ENCODE data around the gene SPATA45.
A peak's percentile ranks its signal among the peaks of the same experiment; 100 is the strongest.

The SPATA45 gene

GRCh38 chr1:212791676-212792395, 55.6 kb downstream of the SPATA45 start, which contains the start of the genes NSL1 and TATDN3:
Gene NSL1 (minus strand): TSS chr1:212791777. CDS start chr1:212791763, 14 bp downstream.
Gene TATDN3 (plus strand): TSS chr1:212791894. CDS start chr1:212791922, 28 bp downstream.
- no peak for TF ChIP-seq CTCF (IDR thresholded peaks at IDR 0.05; ENCODE audit: borderline replicate concordance, insufficient read depth, low read depth, low read length)
- peak within 1 kb of the TSS; percentile 81 for H3K4me3 ChIP-seq (ENCODE audit: low read depth, low read length)

- H3K4me3 ChIP-seq (ENCODE audit: low read depth, low read length) = peak overlapping the region; percentile 81
- no peak for TF ChIP-seq CTCF (IDR thresholded peaks at IDR 0.05; ENCODE audit: borderline replicate concordance, insufficient read depth, low read depth, low read length)
Observed at GRCh38 chr1:212791261-212791675, 56.2 kb downstream of the SPATA45 start.

GRCh38 chr1:212785871-212786270, 61.6 kb downstream of the SPATA45 start:
- no peak for TF ChIP-seq CTCF (IDR thresholded peaks at IDR 0.05; ENCODE audit: borderline replicate concordance, insufficient read depth, low read depth, low read length)
- no peak overlapping the region for H3K4me3 ChIP-seq (ENCODE audit: low read depth, low read length)

- TF ChIP-seq CTCF (IDR thresholded peaks at IDR 0.05; ENCODE audit: borderline replicate concordance, insufficient read depth, low read depth, low read length) = no peak
- no peak overlapping the region for H3K4me3 ChIP-seq (ENCODE audit: low read depth, low read length)
Observed at GRCh38 chr1:212783976-212784375, 63.5 kb downstream of the SPATA45 start.

GRCh38 chr1:212782422-212783154, 64.9 kb downstream of the SPATA45 start:
- no peak; the same call in 1 of the 2 replicates for TF ChIP-seq CTCF (IDR thresholded peaks at IDR 0.05; ENCODE audit: borderline replicate concordance, insufficient read depth, low read depth, low read length)
- H3K4me3 ChIP-seq (ENCODE audit: low read depth, low read length) = no peak overlapping the region

GRCh38 chr1:212781225-212781624, 66.2 kb downstream of the SPATA45 start:
- no peak overlapping the region for H3K4me3 ChIP-seq (ENCODE audit: low read depth, low read length)
- no peak for TF ChIP-seq CTCF (IDR thresholded peaks at IDR 0.05; ENCODE audit: borderline replicate concordance, insufficient read depth, low read depth, low read length)

Measured in GM12875 (cell line).